RWPE1 (cell line): ENCODE measurements around the gene ADGRG6.
"Not testable (repeated sequence)": the region's sequence is repeated elsewhere in the genome, so short reads cannot be mapped to it uniquely, and the experiment has no call there.

Source experiments
- CTCF ChIA-PET: fragments of 350-600 bp; sonication (Branson Sonifier 250); formaldehyde crosslinking; extraction: SDS; loops from one replicate; lab custom pipeline; 2021; lab: Yijun Ruan, JAX
- POLR2A ChIA-PET: fragments of 400-600 bp; formaldehyde crosslinking; extraction: SDS; loops from one replicate; lab custom pipeline; 2020; ENCODE audit warnings: antibody characterized with exemption; ENCODE audit not compliant: low non-redundant PET; lab: Yijun Ruan, JAX
- DNase-seq: peaks from one replicate; pipeline ENCODE4 v3.0.0; 2012; ENCODE audit warnings: low spot score
- H3K27ac ChIP-seq: fragments of 450-650 bp; 2 replicates; pipeline ENCODE4 v1.5.1; 2017
- TF ChIP-seq, protein P1 (sequence below): fragments of 450-650 bp; conservative IDR thresholded peaks from 2 replicates; pipeline ENCODE4 v1.5.1; 2017; ENCODE audit warnings: low read depth, mild to moderate bottlenecking

Gene ADGRG6

DNA sequence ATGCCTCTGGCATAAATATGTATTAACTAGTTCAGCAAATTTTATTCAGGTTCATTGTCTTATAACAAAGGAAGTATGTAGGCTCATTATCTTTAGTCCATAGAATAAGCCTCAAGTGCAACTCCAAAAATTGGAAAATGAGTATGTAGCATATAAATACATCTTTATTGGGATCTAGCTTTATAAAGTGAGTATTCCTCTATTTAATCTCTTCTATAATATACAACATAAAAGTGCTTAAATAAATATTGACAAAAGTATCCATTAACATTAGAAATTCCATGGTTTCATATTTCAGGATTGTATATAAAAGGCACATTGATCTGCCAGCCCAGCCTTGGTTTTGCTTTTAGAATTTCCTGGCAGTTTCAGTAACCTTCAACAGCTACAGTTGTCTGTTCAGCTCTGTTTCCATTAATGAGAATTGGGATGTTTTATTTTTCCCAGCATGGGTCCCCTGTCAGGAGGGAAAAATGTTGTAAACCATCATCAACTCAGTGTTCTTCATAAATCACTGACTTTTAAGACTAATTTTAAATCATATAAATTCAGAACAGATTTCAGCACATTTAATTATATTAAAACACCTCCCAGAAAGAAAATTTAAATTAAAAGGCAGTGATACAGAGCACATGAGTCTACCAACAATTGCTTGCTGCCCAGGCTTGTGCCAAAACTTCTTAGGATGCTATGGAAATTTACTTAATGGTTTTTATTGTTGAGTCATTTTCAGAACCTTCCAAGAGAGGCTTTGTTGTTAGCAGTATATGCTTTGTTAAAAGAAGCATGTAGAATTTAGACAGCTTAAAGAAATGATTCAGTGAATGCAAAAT, 119.7 kb downstream of the ADGRG6 start:
- ChIA-PET CTCF (interaction anchor here (0.7 kb wide), 1 partner anchor 239 kb away, joined by 3 read pairs; no protein-coding TSS in a partner anchor), POLR2A (no interaction called here)
- TF ChIP-seq, protein P1, sequence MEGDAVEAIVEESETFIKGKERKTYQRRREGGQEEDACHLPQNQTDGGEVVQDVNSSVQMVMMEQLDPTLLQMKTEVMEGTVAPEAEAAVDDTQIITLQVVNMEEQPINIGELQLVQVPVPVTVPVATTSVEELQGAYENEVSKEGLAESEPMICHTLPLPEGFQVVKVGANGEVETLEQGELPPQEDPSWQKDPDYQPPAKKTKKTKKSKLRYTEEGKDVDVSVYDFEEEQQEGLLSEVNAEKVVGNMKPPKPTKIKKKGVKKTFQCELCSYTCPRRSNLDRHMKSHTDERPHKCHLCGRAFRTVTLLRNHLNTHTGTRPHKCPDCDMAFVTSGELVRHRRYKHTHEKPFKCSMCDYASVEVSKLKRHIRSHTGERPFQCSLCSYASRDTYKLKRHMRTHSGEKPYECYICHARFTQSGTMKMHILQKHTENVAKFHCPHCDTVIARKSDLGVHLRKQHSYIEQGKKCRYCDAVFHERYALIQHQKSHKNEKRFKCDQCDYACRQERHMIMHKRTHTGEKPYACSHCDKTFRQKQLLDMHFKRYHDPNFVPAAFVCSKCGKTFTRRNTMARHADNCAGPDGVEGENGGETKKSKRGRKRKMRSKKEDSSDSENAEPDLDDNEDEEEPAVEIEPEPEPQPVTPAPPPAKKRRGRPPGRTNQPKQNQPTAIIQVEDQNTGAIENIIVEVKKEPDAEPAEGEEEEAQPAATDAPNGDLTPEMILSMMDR: no peak
- DNase-seq: no peak
- no peak overlapping the region for H3K27ac ChIP-seq

DNA sequence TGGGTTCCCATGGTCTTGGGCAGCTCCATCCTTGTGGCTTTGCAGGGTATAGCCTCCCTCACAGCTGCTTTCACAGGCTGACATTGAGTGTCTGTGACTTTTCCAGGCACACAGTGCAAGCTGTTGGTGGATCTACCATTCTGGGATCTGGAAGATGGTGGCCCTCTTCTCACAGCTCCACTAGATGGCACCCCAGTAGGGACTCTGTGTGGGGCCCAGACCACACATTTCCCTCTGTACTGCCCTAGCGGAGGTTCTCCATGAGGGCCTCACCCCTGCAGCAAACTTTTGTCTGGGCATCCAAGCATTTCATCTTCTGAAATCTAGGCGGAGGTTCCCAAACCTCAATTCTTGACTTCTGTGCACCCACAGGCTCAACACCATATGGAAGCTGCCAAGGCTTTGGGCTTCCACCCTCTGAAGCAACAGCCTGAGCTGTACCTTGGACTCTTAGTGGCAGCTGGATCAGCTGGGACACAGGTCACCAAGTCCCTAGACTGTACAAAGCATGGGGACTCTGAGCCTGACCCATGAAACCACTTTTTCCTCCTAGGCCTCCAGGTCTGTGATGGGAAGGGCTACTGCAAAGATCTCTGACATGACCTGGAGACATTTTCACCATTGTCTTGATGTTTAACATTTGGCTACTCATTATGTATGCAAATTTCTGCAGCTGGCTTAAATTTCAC, 124.8 kb downstream of the ADGRG6 start:
- POLR2A ChIA-PET, CTCF ChIA-PET, H3K27ac ChIP-seq, DNase-seq: not testable (repeated sequence)

DNA sequence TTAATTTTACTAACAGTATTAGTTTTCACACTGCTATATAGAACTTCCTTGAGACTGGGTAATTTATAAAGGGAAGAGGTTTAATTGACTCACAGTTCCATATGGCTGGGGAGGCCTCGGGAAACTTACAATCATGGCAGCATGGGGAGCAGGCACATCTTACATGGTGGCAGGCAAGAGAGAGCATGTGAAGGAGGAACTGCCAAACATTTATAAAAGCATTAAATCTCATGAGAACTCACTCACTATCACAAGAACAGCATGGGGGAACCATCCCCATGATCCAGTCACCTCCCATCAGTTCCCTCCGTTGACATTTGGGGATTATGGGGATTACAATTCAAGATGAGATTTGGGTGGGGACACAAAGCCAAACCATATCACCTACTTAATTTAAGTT, 126.7 kb downstream of the ADGRG6 start:
- POLR2A ChIA-PET, DNase-seq, H3K27ac ChIP-seq, CTCF ChIA-PET: not testable (repeated sequence)

DNA sequence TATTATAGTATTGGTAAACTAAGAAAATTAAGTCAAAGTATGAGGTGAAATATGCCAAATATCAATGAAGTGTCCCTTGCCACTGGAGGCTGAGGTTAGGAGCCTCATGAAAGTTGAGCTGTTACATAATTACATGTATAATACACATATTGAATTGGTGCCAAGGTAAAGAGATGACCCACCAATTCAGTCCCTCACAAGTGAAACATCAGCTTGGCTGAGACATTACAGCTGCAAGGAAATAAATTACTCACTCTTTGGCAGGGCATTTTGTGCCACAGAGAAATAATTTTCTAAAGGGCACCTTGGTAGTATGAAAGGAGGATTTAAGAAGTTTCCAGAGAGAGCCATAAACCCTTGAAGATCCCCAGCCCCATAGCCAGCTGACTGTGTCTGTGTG, 127.4 kb downstream of the ADGRG6 start:
- ChIA-PET CTCF (no interaction called here), POLR2A (no interaction called here)
- DNase-seq: no peak
- no peak overlapping the region for H3K27ac ChIP-seq
- TF ChIP-seq, protein P1: no peak

DNA sequence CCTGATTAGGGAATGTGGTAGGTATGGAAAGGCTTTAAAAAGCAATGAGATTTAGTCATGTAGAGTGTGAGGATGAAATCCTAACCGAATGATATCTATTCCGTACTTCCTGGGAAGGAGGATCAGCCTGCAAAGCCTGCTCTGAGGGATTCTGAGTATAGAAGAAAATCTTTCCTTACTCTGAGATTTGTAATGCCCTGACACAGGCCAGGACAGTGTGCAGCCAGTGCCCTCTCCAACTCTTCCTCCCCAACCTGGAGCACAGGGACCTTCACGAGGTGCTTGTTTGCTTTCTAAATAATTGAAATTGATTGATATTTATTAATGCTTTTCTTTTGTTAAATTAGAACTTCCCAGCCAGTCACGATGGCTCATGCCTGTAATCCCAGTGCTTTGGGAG, 131.6 kb downstream of the ADGRG6 start:
- ChIA-PET POLR2A (no interaction called here), CTCF (no interaction called here)
- no peak overlapping the region for H3K27ac ChIP-seq
- TF ChIP-seq, protein P1: no peak
- DNase-seq: no peak

DNA sequence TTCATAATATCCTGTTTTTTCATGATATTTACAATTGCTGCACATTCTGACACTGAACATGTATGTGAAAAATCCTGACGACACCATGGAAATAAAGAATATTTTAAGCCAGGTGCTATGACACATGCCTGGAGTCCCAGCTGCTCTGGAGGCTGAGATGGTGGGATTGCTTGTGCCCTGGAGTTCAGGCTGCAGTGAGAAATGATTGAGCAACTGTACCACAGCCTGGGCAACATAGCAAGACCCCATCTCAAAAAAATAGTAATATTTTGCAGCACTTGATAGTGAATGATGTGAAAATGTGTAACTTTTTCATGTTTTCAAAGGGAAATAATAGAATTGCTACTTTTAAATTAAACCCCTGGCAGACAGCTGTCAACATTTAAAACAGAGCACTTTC, 137.1 kb downstream of the ADGRG6 start:
- ChIA-PET POLR2A (no interaction called here), CTCF (no interaction called here)
- TF ChIP-seq, protein P1: no peak
- no peak for DNase-seq
- H3K27ac ChIP-seq: no peak overlapping the region

DNA sequence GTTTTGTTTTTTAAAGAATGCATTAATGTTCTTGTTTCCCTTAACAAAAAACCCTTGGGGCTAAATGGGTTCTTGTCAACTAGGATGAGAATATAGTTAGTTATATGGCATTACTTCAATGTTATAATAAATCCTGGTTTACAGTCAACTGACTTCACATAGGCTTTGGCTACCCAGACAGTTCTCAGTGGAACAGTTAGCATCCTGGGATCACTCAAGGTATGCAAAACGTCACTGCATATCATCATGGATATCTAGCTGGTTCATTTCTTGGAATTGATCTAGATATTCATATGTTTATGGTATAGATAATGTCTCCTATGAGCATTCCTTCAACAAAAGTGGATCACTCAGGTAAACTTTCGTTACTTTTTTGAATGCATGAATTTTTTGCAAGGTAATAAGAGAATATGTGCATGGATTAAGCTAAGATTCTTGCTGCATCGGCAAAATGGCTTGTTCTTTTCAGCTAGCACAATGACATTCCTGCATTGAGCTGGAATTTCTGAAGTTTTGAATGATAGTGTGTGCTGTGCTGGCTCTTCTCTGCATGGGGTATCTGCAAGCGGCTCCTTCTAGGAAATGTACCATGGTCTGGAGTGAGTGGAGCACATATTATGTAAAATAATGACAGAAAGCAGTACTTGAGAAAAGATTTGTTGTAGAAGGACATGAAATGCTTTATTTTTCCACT, 138.9 kb downstream of the ADGRG6 start:
- H3K27ac ChIP-seq: no peak overlapping the region
- POLR2A ChIA-PET: no interaction called here

More for the DNA sequence above, 138.9 kb downstream of the ADGRG6 start:
- CTCF ChIA-PET: no interaction called here
- DNase-seq: no peak
- TF ChIP-seq, protein P1: no peak
